ENCODE measurements around the gene MAP3K19. TPM values are rescaled to one million over a fixed set of nuclear protein-coding genes. Genes with fewer than 3 reads are reported as not detected.
"Not testable (repeated sequence)": the region's sequence is repeated elsewhere in the genome, so short reads cannot be mapped to it uniquely, and the experiment has no call there.

Gene MAP3K19
- polyA plus RNA-seq, 1 donor, result not detected

GRCh38 chr2:134985061-134985460 lies 62.2 kb downstream of the MAP3K19 start:
- no peak for DNase-seq

GRCh38 chr2:134982603-134983002 lies 64.6 kb downstream of the MAP3K19 start:
- no peak for DNase-seq

GRCh38 chr2:134980639-134981038 lies 66.6 kb downstream of the MAP3K19 start:
- DNase-seq, result no peak

- DNase-seq, result no peak
Measured at GRCh38 chr2:134979221-134979620, 68.0 kb downstream of the MAP3K19 start.

GRCh38 chr2:134977104-134977503 lies 70.1 kb downstream of the MAP3K19 start:
- not testable (repeated sequence) for DNase-seq

GRCh38 chr2:134976074-134976702 lies 71.1 kb downstream of the MAP3K19 start:
- no peak for DNase-seq

- no peak for DNase-seq
Measured at GRCh38 chr2:134975281-134976009, 71.8 kb downstream of the MAP3K19 start.

- DNase-seq, result no peak
Measured at GRCh38 chr2:134973241-134974138, 73.8 kb downstream of the MAP3K19 start.

- not testable (repeated sequence) for DNase-seq
Measured at GRCh38 chr2:134967166-134967565, 80.1 kb downstream of the MAP3K19 start.

- DNase-seq, result no peak
Measured at GRCh38 chr2:134957477-134957876, 89.8 kb downstream of the MAP3K19 start.

GRCh38 chr2:134955744-134956143 lies 91.5 kb downstream of the MAP3K19 start:
- no peak for DNase-seq

GRCh38 chr2:134954065-134954464 lies 93.2 kb downstream of the MAP3K19 start:
- no peak for DNase-seq

- no peak for DNase-seq
Measured at GRCh38 chr2:134952608-134953007, 94.6 kb downstream of the MAP3K19 start.

GRCh38 chr2:134950886-134951285 lies 96.4 kb downstream of the MAP3K19 start:
- no peak for DNase-seq

GRCh38 chr2:134949981-134950708 lies 97.1 kb downstream of the MAP3K19 start:
- DNase-seq, result no peak

- DNase-seq, result no peak
Measured at GRCh38 chr2:134946073-134946472, 101.2 kb downstream of the MAP3K19 start.

- no peak for DNase-seq
Measured at GRCh38 chr2:134944975-134945374, 102.3 kb downstream of the MAP3K19 start.

- no peak for DNase-seq
Measured at GRCh38 chr2:134943540-134943939, 103.7 kb downstream of the MAP3K19 start.

- no peak for DNase-seq
Measured at GRCh38 chr2:134936691-134937090, 110.6 kb downstream of the MAP3K19 start.

- no peak for DNase-seq
Measured at GRCh38 chr2:134934641-134935040, 112.6 kb downstream of the MAP3K19 start.

GRCh38 chr2:134934150-134934549 lies 113.1 kb downstream of the MAP3K19 start:
- DNase-seq, result no peak

GRCh38 chr2:134933732-134934131 lies 113.5 kb downstream of the MAP3K19 start:
- DNase-seq, result no peak
